ENCODE results near the gene SLC25A24. TPM values are rescaled to one million over a fixed set of nuclear protein-coding genes. Genes with fewer than 3 reads are reported as not detected.

SLC25A24 gene
- total and polyA plus RNA-seq, 4 donors = 1.3 to 8.6 (median 3.0) TPM

DNA sequence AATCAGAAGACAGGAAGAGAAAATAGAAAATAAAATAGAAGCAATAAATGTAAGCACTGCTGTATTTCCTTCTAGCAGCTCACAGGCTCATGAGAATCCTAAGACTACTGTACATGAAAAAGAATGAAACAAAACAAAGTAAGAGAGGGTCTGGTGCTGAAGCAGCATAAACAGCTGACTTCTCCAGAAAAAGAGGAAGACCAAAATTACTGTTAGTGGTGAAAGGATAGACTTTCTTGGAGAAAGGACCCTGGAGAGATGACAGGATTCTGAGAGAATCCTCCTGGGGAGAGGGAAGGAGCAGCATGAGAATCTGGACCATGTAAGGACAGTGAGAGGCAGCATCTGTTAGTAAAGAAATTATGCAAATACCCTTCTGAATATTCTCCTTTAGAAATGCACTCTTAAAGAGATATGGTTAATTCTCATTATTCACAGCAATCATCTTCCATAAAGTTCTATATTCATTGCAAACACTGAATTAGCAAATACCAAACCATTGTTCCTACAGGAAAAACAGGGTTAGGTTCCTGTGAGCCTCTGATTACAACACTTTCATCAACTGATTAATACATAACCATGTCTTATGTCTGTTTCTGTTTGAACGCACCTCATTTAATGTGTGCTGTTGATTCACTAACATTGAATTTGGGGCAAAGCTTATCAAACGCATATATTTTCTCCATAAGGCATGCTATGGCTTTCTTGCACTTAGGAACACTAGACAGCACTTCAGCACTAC, 17.0 kb downstream of the SLC25A24 start:
- Histone ChIP-seq H3K27ac (ENCODE audit: low read depth in 1 of 2, low read length in 2 of 2) (no peak overlapping the region), H3K9ac (ENCODE audit: low read depth in 1 of 2, low read length in 2 of 2) (no peak overlapping the region), H3K9me3 (ENCODE audit: control insufficient read depth in 4 of 4, low read length in 3 of 4) (peaks cover 0 to 6% (median 2%) of the 10 kb centered on the region in 4 donors), H3K27me3 (ENCODE audit: control insufficient read depth in 4 of 4, insufficient read depth in 4 of 4, low read length in 3 of 4) (no peaks in the 10 kb centered on the region), H3K4me1 (ENCODE audit: control insufficient read depth in 4 of 4, insufficient read depth in 4 of 4, low read length in 3 of 4) (no peaks in the 10 kb centered on the region), H3K4me3 (ENCODE audit: low read depth in 1 of 3, low read length in 3 of 3) (no peak overlapping the region), H3K36me3 (ENCODE audit: control insufficient read depth in 4 of 4, insufficient read depth in 3 of 4, low read depth in 1 of 4, low read length in 3 of 4) (peaks cover 0 to 3% (median 0%) of the 10 kb centered on the region in 4 donors)
- TF ChIP-seq NR2F2 (IDR thresholded peaks at IDR 0.05) (no peak), GABPA (IDR thresholded peaks at IDR 0.05 in 1 of 2, conservative IDR thresholded peaks at IDR 0.05 in 1 of 2) (no peak), JUND (IDR thresholded peaks at IDR 0.05) (no peak), HNF4A (conservative IDR thresholded peaks at IDR 0.05) (no peak), SP1 (IDR thresholded peaks at IDR 0.05) (no peak), YY1 (IDR thresholded peaks at IDR 0.05) (no peak), RXRA (IDR thresholded peaks at IDR 0.05) (no peak), TAF1 (conservative IDR thresholded peaks at IDR 0.05) (no peak), FOXA1 (IDR thresholded peaks at IDR 0.05) (no peak), FOXA2 (IDR thresholded peaks at IDR 0.05) (no peak), RAD21 (IDR thresholded peaks at IDR 0.05) (no peak), HNF4G (IDR thresholded peaks at IDR 0.05) (no peak), EGR1 (IDR thresholded peaks at IDR 0.05; ENCODE audit: low read depth in 2 of 2) (no peak), CTCF (IDR thresholded peaks at IDR 0.05; ENCODE audit: low read depth, low read length, missing input control) (no peak), ATF3 (IDR thresholded peaks at IDR 0.05) (no peak)
- TF ChIP-seq, protein P1, sequence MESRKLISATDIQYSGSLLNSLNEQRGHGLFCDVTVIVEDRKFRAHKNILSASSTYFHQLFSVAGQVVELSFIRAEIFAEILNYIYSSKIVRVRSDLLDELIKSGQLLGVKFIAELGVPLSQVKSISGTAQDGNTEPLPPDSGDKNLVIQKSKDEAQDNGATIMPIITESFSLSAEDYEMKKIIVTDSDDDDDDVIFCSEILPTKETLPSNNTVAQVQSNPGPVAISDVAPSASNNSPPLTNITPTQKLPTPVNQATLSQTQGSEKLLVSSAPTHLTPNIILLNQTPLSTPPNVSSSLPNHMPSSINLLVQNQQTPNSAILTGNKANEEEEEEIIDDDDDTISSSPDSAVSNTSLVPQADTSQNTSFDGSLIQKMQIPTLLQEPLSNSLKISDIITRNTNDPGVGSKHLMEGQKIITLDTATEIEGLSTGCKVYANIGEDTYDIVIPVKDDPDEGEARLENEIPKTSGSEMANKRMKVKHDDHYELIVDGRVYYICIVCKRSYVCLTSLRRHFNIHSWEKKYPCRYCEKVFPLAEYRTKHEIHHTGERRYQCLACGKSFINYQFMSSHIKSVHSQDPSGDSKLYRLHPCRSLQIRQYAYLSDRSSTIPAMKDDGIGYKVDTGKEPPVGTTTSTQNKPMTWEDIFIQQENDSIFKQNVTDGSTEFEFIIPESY (IDR thresholded peaks at IDR 0.05) = no peak
- TF ChIP-seq, protein P2, sequence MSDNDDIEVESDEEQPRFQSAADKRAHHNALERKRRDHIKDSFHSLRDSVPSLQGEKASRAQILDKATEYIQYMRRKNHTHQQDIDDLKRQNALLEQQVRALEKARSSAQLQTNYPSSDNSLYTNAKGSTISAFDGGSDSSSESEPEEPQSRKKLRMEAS (IDR thresholded peaks at IDR 0.05) = no peak
- TF ChIP-seq, protein P3, sequence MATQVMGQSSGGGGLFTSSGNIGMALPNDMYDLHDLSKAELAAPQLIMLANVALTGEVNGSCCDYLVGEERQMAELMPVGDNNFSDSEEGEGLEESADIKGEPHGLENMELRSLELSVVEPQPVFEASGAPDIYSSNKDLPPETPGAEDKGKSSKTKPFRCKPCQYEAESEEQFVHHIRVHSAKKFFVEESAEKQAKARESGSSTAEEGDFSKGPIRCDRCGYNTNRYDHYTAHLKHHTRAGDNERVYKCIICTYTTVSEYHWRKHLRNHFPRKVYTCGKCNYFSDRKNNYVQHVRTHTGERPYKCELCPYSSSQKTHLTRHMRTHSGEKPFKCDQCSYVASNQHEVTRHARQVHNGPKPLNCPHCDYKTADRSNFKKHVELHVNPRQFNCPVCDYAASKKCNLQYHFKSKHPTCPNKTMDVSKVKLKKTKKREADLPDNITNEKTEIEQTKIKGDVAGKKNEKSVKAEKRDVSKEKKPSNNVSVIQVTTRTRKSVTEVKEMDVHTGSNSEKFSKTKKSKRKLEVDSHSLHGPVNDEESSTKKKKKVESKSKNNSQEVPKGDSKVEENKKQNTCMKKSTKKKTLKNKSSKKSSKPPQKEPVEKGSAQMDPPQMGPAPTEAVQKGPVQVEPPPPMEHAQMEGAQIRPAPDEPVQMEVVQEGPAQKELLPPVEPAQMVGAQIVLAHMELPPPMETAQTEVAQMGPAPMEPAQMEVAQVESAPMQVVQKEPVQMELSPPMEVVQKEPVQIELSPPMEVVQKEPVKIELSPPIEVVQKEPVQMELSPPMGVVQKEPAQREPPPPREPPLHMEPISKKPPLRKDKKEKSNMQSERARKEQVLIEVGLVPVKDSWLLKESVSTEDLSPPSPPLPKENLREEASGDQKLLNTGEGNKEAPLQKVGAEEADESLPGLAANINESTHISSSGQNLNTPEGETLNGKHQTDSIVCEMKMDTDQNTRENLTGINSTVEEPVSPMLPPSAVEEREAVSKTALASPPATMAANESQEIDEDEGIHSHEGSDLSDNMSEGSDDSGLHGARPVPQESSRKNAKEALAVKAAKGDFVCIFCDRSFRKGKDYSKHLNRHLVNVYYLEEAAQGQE (IDR thresholded peaks at IDR 0.05) = no peak
- DNase-seq (ENCODE audit: low spot score) = no peak
- WGBS = 40% methylated on average over 2 of the region's 2 CpGs

All from liver (tissue), 9 donors.